BLaER1 (cell line): ENCODE data around the gene LCLAT1.
A peak's percentile ranks its signal among the peaks of the same experiment; 100 is the strongest.

Experiments used
- H3K27ac ChIP-seq: shearing (Covaris generic); formaldehyde crosslinking; 2 replicates; pipeline ENCODE4 v1.8.1; 2022
- H3K27me3 ChIP-seq: shearing (Covaris generic); formaldehyde crosslinking; 2 replicates; pipeline ENCODE4 v1.8.1; 2022
- H3K36me3 ChIP-seq: shearing (Covaris generic); formaldehyde crosslinking; 2 replicates; pipeline ENCODE4 v1.8.1; 2022
- H3K4me1 ChIP-seq: shearing (Covaris generic); formaldehyde crosslinking; 2 replicates; pipeline ENCODE4 v1.8.1; 2022
- H3K4me2 ChIP-seq: shearing (Covaris generic); formaldehyde crosslinking; 2 replicates; pipeline ENCODE4 v1.8.1; 2022
- H3K4me3 ChIP-seq: shearing (Covaris generic); formaldehyde crosslinking; 2 replicates; pipeline ENCODE4 v1.8.1; 2022
- H3K9ac ChIP-seq: shearing (Covaris generic); formaldehyde crosslinking; 2 replicates; pipeline ENCODE4 v1.8.1; 2022
- H3K9me3 ChIP-seq: shearing (Covaris generic); formaldehyde crosslinking; 2 replicates; pipeline ENCODE4 v1.8.1; 2022
- H4K20me1 ChIP-seq: shearing (Covaris generic); formaldehyde crosslinking; 2 replicates; pipeline ENCODE4 v1.8.1; 2022
- Cebpa-rat ChIP-seq: shearing (Covaris generic); IDR thresholded peaks from 2 replicates; pipeline ENCODE4 v1.8.1; 2022

Gene LCLAT1

DNA sequence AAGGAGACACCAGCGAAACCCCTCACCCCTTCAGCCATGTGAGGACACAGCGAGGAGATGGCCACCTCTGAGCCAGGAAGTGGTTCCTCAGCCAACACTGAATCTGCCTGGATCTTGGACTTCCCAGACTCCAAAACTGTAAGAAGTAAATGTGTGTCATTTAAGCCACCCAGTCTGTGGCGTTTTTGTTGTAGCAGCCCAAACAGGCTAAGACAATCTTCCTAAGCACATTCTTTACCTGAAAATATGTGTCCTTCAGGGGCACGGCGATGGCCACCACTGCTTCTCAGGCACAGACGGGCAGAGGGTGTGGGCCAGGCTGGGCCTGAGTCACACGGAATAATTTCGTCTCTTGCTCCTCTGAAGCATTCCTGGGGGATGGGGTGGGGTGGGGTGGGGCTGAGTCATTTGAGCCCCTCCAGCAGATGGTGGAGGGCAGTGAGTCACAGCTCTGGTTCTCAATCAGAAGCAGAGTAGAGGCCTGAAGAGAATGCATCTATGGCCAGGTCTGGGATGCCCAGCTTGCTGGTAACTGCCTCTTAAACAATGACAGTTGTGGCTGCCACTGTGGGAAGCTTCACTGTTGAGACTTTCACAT lies 217.8 kb downstream of the LCLAT1 start:
- Histone ChIP-seq H3K4me1 (peaks cover 10% of the 10 kb centered on the region), H3K27ac (no peak overlapping the region), H3K36me3 (no peaks in the 10 kb centered on the region), H3K4me3 (no peak overlapping the region), H3K4me2 (no peak overlapping the region), H3K9ac (no peak overlapping the region), H4K20me1 (no peaks in the 10 kb centered on the region), H3K9me3 (peaks cover 35% of the 10 kb centered on the region), H3K27me3 (no peaks in the 10 kb centered on the region)
- no peak for TF ChIP-seq Cebpa-rat

DNA sequence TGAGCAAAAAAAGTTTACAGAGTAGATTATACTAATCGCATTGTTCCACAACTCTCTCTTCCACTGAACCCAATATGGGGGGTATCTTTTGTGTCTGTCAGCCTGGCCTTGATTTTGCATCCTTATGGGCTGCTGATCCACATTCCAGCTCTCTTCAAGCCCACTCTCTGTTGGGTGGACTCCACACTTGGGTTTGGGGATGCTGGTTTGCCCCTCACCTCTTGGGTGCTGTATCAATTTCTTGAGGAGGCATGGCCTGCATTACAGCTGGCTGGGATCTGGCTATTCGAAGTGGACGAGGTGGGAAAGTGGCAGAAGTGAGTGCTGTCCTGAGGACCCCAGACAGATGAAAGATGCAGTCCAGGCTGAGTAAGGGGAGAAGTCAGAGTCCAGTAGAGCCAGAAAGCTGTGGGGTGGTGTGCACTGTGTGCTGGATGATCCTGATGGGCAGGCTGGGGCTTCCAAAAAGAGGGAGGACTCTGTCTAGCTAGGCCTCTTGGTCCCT lies 218.8 kb downstream of the LCLAT1 start:
- H3K4me2 ChIP-seq = no peak overlapping the region
- no peak overlapping the region for H3K9ac ChIP-seq
- peak overlapping the region; percentile 42; the same call in 1 of the 2 replicates for H3K27ac ChIP-seq
- peaks cover 45% of the 10 kb centered on the region for H3K9me3 ChIP-seq
- no peaks in the 10 kb centered on the region for H4K20me1 ChIP-seq
- H3K27me3 ChIP-seq = no peaks in the 10 kb centered on the region
- no peaks in the 10 kb centered on the region for H3K36me3 ChIP-seq
- no peak for TF ChIP-seq Cebpa-rat
- H3K4me3 ChIP-seq = 0 out of 2 replicates have a peak overlapping the region, but pooled peaks have one; percentile 0
- H3K4me1 ChIP-seq = peaks cover 10% of the 10 kb centered on the region

DNA sequence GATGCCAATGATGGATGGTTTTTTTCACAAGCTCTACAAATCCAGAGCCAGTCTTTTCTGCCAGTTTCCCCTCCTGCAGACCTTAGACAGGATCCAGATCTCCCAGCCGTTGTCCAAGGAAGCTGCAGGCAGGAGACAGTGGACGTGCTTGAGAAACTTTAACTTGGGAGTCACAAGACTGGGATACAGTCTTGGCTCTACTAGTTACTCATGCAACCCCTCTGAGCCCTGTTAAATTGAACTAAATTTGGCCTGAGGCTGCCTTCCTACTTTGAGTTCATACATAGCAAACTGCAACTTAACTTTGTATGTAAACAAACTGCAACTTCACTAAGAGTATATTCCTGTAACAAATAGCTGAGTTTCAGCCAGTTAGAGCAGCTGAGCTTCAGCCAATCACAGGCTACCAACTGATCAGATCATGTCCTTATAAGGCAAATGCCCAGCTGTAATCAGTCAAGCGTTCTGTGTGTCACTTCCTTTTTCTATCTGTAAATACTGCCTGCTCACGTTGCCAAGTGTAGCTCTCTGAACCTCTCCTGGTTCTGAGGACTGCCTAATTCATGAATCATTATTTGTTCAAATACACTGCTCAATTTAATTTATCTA lies 219.3 kb downstream of the LCLAT1 start:
- no peak overlapping the region for H3K9ac ChIP-seq
- H3K27ac ChIP-seq = peak overlapping the region; percentile 42; the same call in 1 of the 2 replicates
- no peaks in the 10 kb centered on the region for H3K27me3 ChIP-seq
- TF ChIP-seq Cebpa-rat = no peak
- no peak overlapping the region; the same call in 1 of the 2 replicates for H3K4me2 ChIP-seq
- peaks cover 49% of the 10 kb centered on the region for H3K9me3 ChIP-seq
- no peaks in the 10 kb centered on the region for H3K36me3 ChIP-seq
- no peaks in the 10 kb centered on the region for H4K20me1 ChIP-seq
- H3K4me1 ChIP-seq = peaks cover 10% of the 10 kb centered on the region
- 0 out of 2 replicates have a peak overlapping the region, but pooled peaks have one; percentile 0 for H3K4me3 ChIP-seq

DNA sequence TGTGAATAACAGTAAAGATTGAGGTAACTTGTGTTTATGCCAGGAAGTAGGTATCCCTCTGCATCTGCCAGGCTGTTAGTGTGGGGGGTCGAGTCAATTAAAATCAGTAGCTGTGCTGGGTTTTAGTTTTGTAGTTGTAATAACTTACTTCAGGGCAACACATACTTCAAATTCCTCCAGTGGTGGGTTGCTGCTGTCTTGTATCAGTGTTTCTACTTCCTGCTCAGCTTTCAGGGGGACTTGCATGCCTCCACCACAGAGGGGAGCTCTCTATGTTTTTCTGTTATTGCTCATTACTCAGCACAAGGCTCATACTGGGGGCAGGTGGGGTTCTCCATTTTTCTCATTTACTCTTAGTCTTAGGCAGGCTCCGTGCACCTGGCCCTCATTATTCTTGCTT lies 223.4 kb downstream of the LCLAT1 start:
- H3K4me3 ChIP-seq = no peak overlapping the region
- no peak overlapping the region for H3K9ac ChIP-seq
- H4K20me1 ChIP-seq = no peaks in the 10 kb centered on the region
- peaks cover 10% of the 10 kb centered on the region for H3K4me1 ChIP-seq
- H3K9me3 ChIP-seq = peaks cover 52% of the 10 kb centered on the region
- no peak overlapping the region for H3K4me2 ChIP-seq
- no peak for TF ChIP-seq Cebpa-rat
- H3K36me3 ChIP-seq = no peaks in the 10 kb centered on the region
- H3K27me3 ChIP-seq = no peaks in the 10 kb centered on the region
- H3K27ac ChIP-seq = no peak overlapping the region

DNA sequence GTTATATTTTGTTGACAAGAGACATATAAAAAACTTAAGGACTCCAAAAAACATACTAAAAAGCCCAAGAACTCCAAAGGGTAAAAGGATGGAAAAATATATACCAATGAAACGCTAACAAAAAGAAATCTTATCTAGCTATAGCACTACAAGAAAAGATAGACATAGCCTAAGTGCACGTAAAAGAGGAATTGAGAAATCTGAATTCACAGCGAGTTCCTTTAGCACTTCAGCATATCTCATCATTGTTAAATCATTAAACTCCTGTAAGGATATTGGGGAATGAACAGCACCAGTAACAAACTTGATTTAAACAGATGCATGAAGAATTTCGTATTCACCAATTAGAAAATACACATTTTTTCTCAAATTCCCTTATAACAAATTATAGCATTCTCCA lies 226.1 kb downstream of the LCLAT1 start:
- Histone ChIP-seq H3K9me3 (peaks cover 34% of the 10 kb centered on the region), H3K4me2 (no peak overlapping the region), H3K36me3 (no peaks in the 10 kb centered on the region), H3K27ac (no peak overlapping the region), H4K20me1 (no peaks in the 10 kb centered on the region), H3K4me3 (no peak overlapping the region), H3K4me1 (no peaks in the 10 kb centered on the region), H3K27me3 (no peaks in the 10 kb centered on the region), H3K9ac (no peak overlapping the region)
- TF ChIP-seq Cebpa-rat = no peak

DNA sequence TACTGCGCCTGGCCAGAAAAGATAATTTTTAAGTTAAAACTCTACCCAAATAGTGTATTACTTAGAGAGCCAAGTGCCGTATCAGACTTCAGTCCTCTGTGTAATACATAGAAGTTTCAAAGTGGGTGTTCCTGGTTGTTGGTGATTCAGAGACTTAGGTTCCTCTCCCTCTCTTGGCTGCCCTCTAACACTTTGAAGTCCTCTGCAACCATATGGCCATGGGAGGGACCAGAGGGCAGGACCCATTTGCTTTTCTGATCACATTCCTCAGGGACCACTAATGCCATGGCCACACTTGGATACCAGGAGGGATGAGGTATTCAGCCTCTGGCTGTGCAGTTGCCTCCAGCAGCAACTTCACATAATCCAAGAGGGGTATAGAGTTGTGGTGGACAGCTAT lies 228.7 kb downstream of the LCLAT1 start:
- Histone ChIP-seq H3K4me2 (no peak overlapping the region), H3K4me1 (no peaks in the 10 kb centered on the region), H3K9ac (no peak overlapping the region), H3K9me3 (peaks cover 12% of the 10 kb centered on the region), H3K36me3 (no peaks in the 10 kb centered on the region), H4K20me1 (no peaks in the 10 kb centered on the region), H3K4me3 (no peak overlapping the region), H3K27me3 (no peaks in the 10 kb centered on the region), H3K27ac (no peak overlapping the region)
- no peak for TF ChIP-seq Cebpa-rat

DNA sequence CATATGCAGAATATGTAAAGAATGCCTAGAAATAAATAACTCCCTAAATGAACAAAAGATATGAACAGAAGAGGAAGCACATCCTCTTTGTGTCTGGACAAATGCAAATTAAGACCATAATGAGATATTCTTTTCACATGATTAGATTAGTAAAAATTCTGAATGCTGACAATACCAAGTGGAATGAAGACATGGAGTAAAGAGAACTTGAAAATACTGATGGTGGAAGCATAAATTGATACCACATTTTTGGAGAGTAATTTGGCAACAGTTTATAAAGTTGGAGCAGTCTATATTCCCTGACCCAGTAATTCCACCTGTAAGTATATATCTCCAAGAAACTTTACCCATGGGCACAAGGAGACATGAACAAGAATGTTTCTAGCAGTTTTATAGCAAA lies 230.2 kb downstream of the LCLAT1 start:
- no peak for TF ChIP-seq Cebpa-rat
- Histone ChIP-seq H3K36me3 (no peaks in the 10 kb centered on the region), H3K9me3 (no peaks in the 10 kb centered on the region), H3K4me2 (no peak overlapping the region), H3K27me3 (no peaks in the 10 kb centered on the region), H3K4me3 (no peak overlapping the region), H3K9ac (no peak overlapping the region), H3K4me1 (no peaks in the 10 kb centered on the region), H3K27ac (no peak overlapping the region), H4K20me1 (no peaks in the 10 kb centered on the region)

DNA sequence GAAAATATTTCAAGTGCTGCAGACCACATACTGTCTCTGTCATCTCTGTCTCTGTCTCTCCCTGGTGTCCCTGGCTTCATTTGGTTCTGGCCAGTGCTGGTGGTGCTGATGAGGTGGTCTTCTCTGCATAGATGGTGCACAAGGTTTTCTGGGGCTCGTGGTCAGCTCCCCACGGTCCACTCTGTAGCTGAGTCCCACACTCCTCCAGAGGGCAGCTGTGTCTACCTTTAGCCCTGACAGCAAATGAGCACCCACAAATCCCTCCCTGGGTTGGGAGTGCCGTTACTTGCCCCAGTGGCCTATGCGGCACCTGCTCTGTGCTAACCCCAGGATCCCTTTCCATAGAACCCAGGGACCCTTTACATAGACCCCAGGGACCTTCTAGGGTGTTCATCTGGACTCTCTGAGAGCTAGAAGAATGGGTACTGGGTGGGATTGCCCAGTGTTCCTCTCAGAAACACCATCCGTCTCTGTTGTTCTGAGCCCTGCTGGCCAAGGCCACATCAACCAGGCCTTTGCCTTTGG lies 230.9 kb downstream of the LCLAT1 start:
- H3K4me1 ChIP-seq = no peaks in the 10 kb centered on the region
- H3K9me3 ChIP-seq = no peaks in the 10 kb centered on the region
- H3K4me2 ChIP-seq = no peak overlapping the region
- H3K36me3 ChIP-seq = no peaks in the 10 kb centered on the region
- H3K4me3 ChIP-seq = no peak overlapping the region
- TF ChIP-seq Cebpa-rat = no peak
- no peaks in the 10 kb centered on the region for H3K27me3 ChIP-seq
- no peaks in the 10 kb centered on the region for H4K20me1 ChIP-seq
- H3K9ac ChIP-seq = no peak overlapping the region
- H3K27ac ChIP-seq = no peak overlapping the region

DNA sequence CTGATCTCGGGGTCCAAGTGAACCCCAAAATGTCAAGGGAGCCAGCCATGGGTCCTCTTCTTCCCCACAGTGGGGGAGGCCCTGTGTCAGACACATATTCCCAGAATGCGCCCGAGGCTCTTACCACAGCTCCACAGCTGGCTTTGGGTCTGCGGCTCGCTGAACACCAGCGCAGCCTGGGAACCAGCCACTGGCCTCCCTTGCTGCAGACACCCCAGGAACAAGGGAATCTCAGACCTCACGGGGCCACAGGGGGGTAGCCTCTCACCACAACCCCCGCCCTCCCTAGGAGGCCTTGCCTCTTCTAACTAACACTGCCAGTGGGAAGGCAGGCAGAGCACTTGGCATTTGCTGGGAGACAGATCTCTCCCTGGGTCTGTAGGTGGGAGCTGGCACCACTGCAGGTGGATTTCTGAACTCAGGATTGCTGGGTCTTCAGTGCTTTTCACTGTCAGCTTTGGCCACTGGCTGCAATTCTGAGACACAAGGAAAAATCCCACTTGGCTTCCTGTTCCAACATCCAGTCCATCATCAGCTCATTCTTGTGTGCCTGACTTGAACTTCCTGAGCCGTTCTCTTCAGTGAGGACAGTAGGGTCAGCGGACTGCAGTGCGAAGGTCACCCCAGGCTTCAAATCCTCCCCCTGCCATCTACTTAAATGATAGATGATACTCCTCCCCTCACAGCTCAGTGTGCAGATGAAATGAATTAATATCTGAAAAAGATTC lies 231.5 kb downstream of the LCLAT1 start:
- H3K36me3 ChIP-seq = no peaks in the 10 kb centered on the region
- H3K4me3 ChIP-seq = no peak overlapping the region
- H3K9ac ChIP-seq = no peak overlapping the region
- no peak overlapping the region for H3K4me2 ChIP-seq
- H3K4me1 ChIP-seq = no peaks in the 10 kb centered on the region
- no peak for TF ChIP-seq Cebpa-rat
- H4K20me1 ChIP-seq = no peaks in the 10 kb centered on the region
- H3K27ac ChIP-seq = no peak overlapping the region
- no peaks in the 10 kb centered on the region for H3K9me3 ChIP-seq
- no peaks in the 10 kb centered on the region for H3K27me3 ChIP-seq
